Ovary (tissue), 9 donors: ENCODE data around the gene NEK9. TPM values are rescaled to one million over a fixed set of nuclear protein-coding genes. Genes with fewer than 3 reads are reported as not detected.

ENCODE experiments used
- DNase-seq, 5 donors: peaks; one replicate each; pipeline ENCODE4 v3.0.0-alpha.2; 2019 to 2020
- H3K27ac ChIP-seq, 2 donors: fragments of 200-600 bp; one replicate each; pipeline versions ENCODE4 v1.5.1 to v1.8.0; 2019 to 2022
- H3K27me3 ChIP-seq: fragments of 200-600 bp; one replicate; pipeline ENCODE4 v1.8.0; 2022
- H3K36me3 ChIP-seq: fragments of 200-600 bp; sonication (generic); one replicate; pipeline ENCODE4 v1.5.1; 2019
- H3K4me1 ChIP-seq: one replicate; pipeline ENCODE4 v1.8.1; 2013; ENCODE audit warnings: mild to moderate bottlenecking, moderate library complexity; ENCODE audit not compliant: insufficient read depth
- H3K4me3 ChIP-seq: fragments of 200-600 bp; sonication (generic); one replicate; pipeline ENCODE4 v1.5.1; 2017
- H3K9me3 ChIP-seq, 2 donors: fragments of 200-600 bp in 1 of 2; sonication (generic) in 1 of 2; one replicate each; pipeline versions ENCODE4 v1.5.1 to v1.8.1; 2013 to 2019; ENCODE audit warnings: mild to moderate bottlenecking in 1 of 2, moderate library complexity in 1 of 2
- CTCF ChIP-seq, 3 donors: fragments of 450-650 bp in 2 of 3; fragments of 200-600 bp in 1 of 3; IDR thresholded peaks; one replicate each; pipeline versions ENCODE4 v1.5.1 to v1.8.0; 2016 to 2022; ENCODE audit warnings: antibody characterized with exemption in 3 of 3, mild to moderate bottlenecking in 1 of 3
- EP300 ChIP-seq: sonication (generic); formaldehyde crosslinking; IDR thresholded peaks from one replicate; pipeline ENCODE4 v1.6.1; 2017; ENCODE audit warnings: antibody characterized with exemption
- POLR2A ChIP-seq: fragments of 450-650 bp; IDR thresholded peaks from one replicate; pipeline ENCODE4 v1.6.1; 2017; ENCODE audit warnings: antibody characterized with exemption, mild to moderate bottlenecking, moderate library complexity
- WGBS, 3 donors: extraction: QIAGEN DNeasy Blood & Tissue Kit in 1 of 3; methylation state at CpG; one replicate each; pipeline versions ENCODE4 v1.1.5 to v1.1.7; 2013 to 2017; 5-methylcytosine and 5-hydroxymethylcytosine counted together
- intact Hi-C, 4 donors: fragments of 100-400 bp; cut with DNase I; formaldehyde crosslinking; loops; one replicate each; pipeline versions ENCODE4 v1.11.0 to v1.15.1; 2022 to 2023
- polyA plus RNA-seq, 2 donors: library from polyadenylated mRNA; stranded (reverse); fragments of 200-250 nt in 1 of 2; fragments of 350-450 nt in 1 of 2; fragmentation: Illumina TruSeq in 1 of 2; extraction: RNeasy Lipid Tissue Mini Kit (QIAGEN cat#74804) in 1 of 2; gene quantifications; one replicate each; pipeline ENCODE4 v1.2.3, GENCODE V29; 2013 to 2014
- total RNA-seq, 7 donors: library from RNA; depleted of rRNA in 2 of 7; stranded (reverse); fragments of >200 nt in 2 of 7; fragmentation: NEBNext Ultra II Directional in 3 of 7; extraction: Animal tissue kit (Norgen Biotek cat#: 25700) in 3 of 7; gene quantifications; one replicate each; pipeline versions ENCODE4 v1.1.0 to v1.2.4, GENCODE V29; 2016 to 2023
- donor health status: DM: no; HTN: no; CAD: no; lungs with moderate emphysema.
- donor health status: DM: no; HTN: no; CAD: no.
- donor health status: Bipolar disorder and iron deficiency.
- donor health status: DM: yes; HTN: yes; CAD: no.
- donor health status: DM: no; HTN: no; CAD: no.
- donor health status: DM: yes; HTN: yes; CAD: no.

Gene NEK9
- total and polyA plus RNA-seq, 9 donors, result 57.0 to 140 (median 105) TPM

GRCh38 chr14:75170772-75171171 is 43.9 kb upstream of the NEK9 start:
- intact Hi-C loops, result no loop called here
- DNase-seq, result no peak
- whole genome bisulfite sequencing, 3 donors, result 53 to 60% (median 58%) methylated on average over 4 of the region's 4 CpGs
- Histone ChIP-seq H3K4me3 (no peak overlapping the region), H3K27ac (no peak overlapping the region), H3K9me3 (no peaks in the 10 kb centered on the region), H3K27me3 (no peaks in the 10 kb centered on the region), H3K4me1 (peaks cover 24% of the 10 kb centered on the region), H3K36me3 (no peaks in the 10 kb centered on the region)
- TF ChIP-seq POLR2A, result no peak

GRCh38 chr14:75168586-75169335 is 41.9 kb upstream of the NEK9 start:
- Histone ChIP-seq H3K27me3 (no peaks in the 10 kb centered on the region), H3K4me1 (peaks cover 23% of the 10 kb centered on the region), H3K9me3 (no peaks in the 10 kb centered on the region), H3K36me3 (no peaks in the 10 kb centered on the region), H3K4me3 (no peak overlapping the region), H3K27ac (no peak overlapping the region)
- intact Hi-C loops, result no loop called here
- TF ChIP-seq CTCF (IDR thresholded peaks at IDR 0.05) (no peak), POLR2A (no peak), EP300 (no peak)
- no peak for DNase-seq
- 87 to 90% (median 90%) methylated on average over 3 of the region's 3 CpGs for WGBS, 3 donors

- intact Hi-C loops, result no loop called here
- H3K27me3 ChIP-seq, result no peaks in the 10 kb centered on the region
- H3K9me3 ChIP-seq, result no peaks in the 10 kb centered on the region
- no peak for DNase-seq
- H3K27ac ChIP-seq, result no peak overlapping the region
- peaks cover 16% of the 10 kb centered on the region for H3K4me1 ChIP-seq
- H3K36me3 ChIP-seq, result no peaks in the 10 kb centered on the region
- TF ChIP-seq CTCF (IDR thresholded peaks at IDR 0.05) (no peak), EP300 (no peak), POLR2A (no peak)
- 86 to 94% (median 89%) methylated on average over 2 of the region's 2 CpGs for WGBS, 3 donors
- H3K4me3 ChIP-seq, result no peak overlapping the region
These were observed 40.5 kb upstream of the NEK9 start for GRCh38 chr14:75167325-75167724.

- Histone ChIP-seq H3K36me3 (no peaks in the 10 kb centered on the region), H3K27me3 (no peaks in the 10 kb centered on the region), H3K4me3 (no peak overlapping the region), H3K4me1 (peaks cover 16% of the 10 kb centered on the region), H3K27ac (no peak overlapping the region), H3K9me3 (no peaks in the 10 kb centered on the region)
- DNase-seq, result no peak
- intact Hi-C loops, result no loop called here
- WGBS, 3 donors, result 7 to 16% (median 11%) methylated on average over 8 of the region's 8 CpGs
- TF ChIP-seq POLR2A (no peak), CTCF (IDR thresholded peaks at IDR 0.05) (no peak), EP300 (no peak)
These were observed 38.9 kb upstream of the NEK9 start for GRCh38 chr14:75165586-75166391.

GRCh38 chr14:75164809-75165208 is 38.0 kb upstream of the NEK9 start:
- H3K4me1 ChIP-seq, result peaks cover 16% of the 10 kb centered on the region
- no peak overlapping the region for H3K27ac ChIP-seq
- intact Hi-C loops, result no loop called here
- H3K9me3 ChIP-seq, result no peaks in the 10 kb centered on the region
- DNase-seq, result no peak
- no peaks in the 10 kb centered on the region for H3K36me3 ChIP-seq
- H3K4me3 ChIP-seq, result no peak overlapping the region
- no peaks in the 10 kb centered on the region for H3K27me3 ChIP-seq
- TF ChIP-seq CTCF (IDR thresholded peaks at IDR 0.05) (no peak), POLR2A (no peak), EP300 (no peak)
- 95 to 98% (median 95%) methylated on average over 1 of the region's 1 CpG for WGBS, 3 donors
